ENCODE data around the gene CCNB3.

CCNB3 gene

DNA sequence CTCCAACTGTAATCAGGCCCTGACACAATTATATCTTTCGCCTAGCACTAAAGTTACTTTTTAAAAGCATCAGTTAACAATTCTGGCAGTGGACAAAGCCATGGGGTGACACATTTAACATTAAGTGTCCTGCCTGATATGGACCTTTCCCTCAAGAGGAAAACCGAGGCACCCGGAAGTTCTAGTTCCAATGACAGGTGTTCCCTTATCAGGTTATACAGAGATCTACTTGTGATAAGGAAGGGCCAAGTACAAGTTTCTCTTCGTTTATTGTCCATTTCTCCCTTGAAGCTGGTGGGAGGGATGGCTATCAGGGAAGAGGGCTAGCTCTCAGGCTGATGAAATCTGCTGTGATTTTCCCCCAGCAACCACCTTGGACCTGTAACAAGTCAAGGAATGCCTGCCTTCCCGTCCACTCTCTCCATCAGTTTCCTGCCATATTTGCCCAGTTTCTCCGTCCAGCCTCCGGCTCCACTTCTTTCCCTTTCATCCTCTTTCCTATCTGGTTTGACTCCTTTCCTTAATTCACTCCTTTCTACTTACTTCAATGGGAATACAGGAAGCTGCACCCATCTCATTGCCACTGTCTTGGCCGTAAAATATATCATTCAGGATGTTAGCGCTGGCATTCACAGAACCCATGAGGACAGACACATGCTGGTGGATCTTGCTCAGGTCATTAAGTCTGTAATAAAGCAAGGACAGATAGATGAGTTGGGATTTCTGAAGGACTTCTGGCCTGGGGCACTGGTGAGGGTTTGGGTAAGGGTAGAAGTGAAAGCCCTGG is 171.1 kb downstream of the CCNB3 start:
- no peak for DNase-seq

DNA sequence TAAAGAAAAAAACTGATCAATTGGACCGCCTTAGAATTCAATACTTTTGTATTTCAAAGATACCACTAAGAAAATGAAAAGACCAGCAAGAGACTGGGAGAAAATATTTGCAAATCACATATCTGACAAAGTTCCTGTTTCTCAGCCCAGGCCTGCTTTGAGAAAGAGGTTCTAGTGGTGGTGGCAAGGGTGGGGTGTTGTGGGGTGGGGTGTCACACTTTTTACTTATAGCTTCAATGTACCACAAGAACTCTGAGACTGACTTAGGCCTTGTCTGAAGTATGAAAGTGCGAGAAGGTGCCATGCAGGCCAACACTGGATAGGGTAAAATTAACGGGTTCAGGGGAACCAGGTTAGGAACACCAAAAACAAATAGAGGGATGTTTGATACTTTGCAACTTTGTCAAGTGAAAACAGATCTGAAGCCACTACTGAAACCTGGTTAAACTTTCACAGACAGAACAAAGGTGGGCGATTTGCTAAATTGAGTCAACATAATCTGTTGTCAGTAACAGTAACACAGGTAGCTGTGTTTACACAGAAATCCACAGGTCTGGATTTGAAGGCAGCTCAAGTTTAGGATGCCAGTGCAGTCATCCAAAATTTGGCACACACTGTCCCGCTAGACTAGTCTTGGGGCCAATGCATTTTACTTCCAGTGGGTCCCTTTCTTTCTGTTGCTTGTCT is 177.3 kb downstream of the CCNB3 start:
- DNase-seq: no peak

DNA sequence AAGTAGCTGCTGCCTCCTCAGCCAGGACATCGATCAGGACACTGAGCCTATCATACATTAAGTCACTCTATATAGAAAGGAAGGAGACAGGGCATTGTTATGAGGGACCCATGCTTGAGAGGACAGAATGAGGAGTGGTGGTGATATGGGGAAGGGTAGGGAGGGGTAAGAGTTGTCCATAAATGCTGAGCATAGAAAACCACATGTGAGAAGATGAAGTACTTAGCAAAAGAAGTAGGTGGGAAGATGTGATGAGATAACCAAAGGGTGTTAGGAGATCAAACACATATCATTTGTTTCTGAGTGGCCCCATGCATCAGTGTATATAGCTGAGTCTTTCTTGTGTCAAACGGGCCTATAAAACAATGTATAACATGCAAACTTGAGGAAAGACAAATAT is 182.0 kb downstream of the CCNB3 start:
- no peak for DNase-seq

DNA sequence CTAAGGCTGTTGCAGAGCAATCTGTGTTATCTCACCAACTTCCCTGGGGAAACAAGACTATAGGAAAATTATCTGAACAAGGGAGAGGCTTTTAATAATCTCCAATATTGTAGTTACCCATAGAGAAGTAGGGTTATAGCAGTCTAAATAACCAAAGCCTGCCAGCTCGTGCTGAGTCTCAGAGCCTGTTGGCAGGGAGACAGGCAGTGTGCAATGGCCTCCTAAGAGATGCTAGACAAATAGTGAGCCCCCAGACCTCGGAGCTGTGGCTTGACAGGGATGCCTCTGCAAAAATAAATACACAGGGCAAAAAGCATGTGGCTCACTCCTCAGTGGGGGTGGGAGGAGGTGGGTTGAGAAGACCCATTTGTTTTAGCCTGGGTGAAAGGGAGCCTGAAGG is 189.3 kb downstream of the CCNB3 start:
- no peak for DNase-seq

Measured in stimulated activated CD4-positive, alpha-beta T cell treated with anti-CD3 and anti-CD28 coated beads, Interleukin-1b, Interleukin-23, amount 100 ng/mL, for 48 hours (primary cell).